ENCODE data around the gene PRKAG2. TPM values are rescaled to one million over a fixed set of nuclear protein-coding genes. Genes with fewer than 3 reads are reported as not detected.
"Not testable (repeated sequence)": the region's sequence is repeated elsewhere in the genome, so short reads cannot be mapped to it uniquely, and the experiment has no call there.

PRKAG2 gene
- total RNA-seq, 1 donor from 2014 or later, result 15.2 TPM

GRCh38 chr7:151834271-151835035 is 42.5 kb downstream of the PRKAG2 start:
- DNase-seq, result no peak

- DNase-seq, result no peak
Observed at GRCh38 chr7:151833691-151834090, 43.2 kb downstream of the PRKAG2 start.

DNA sequence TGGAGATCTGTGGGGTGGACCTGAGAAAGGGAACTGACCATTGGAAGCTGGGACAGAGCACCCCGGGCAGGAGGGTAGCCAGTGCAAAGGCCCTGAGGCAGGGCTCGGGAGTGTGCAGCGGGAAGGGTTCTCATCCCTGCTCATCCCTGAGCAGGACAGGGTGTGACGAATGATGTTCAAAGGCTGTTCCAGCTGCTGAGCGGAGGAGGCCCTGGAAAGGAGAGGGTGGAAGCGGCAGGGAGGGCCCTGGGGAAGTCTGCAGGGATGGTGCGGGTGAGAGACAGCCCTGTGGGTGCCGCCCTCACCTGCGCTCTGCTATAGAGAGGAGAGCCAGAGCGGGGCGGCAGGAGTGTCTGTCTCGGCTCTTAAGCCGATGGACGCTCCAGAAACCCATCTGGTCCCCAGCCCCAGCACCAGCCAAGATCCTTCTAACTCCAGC is 43.7 kb downstream of the PRKAG2 start:
- DNase-seq, result no peak

DNA sequence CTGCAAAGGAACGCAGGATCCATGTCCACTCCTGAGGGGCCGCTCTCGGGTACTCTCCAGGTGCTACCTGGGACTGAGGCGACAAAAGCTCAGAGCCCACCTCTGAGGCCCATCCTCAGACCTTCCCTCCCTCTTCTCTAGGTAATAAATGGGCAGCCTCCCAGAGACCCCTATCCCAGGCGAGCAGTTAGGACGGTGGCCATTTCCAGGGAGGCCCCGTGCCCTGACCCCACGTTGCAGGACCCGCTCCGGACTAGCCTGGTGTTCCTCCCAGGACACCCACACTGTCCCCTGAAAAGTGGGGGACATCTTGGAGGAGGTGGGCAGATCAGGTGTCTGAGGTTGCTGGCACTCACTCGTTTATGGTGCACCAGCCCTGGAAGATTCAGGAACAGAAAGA is 44.3 kb downstream of the PRKAG2 start:
- DNase-seq, result no peak

GRCh38 chr7:151832138-151832537 is 44.8 kb downstream of the PRKAG2 start:
- DNase-seq, result no peak

GRCh38 chr7:151831606-151832005 is 45.3 kb downstream of the PRKAG2 start:
- DNase-seq, result no peak

GRCh38 chr7:151830121-151830830 is 46.6 kb downstream of the PRKAG2 start:
- DNase-seq, result no peak

GRCh38 chr7:151829707-151830106 is 47.2 kb downstream of the PRKAG2 start:
- DNase-seq, result no peak

- no peak for DNase-seq
Observed at GRCh38 chr7:151827620-151828019, 49.3 kb downstream of the PRKAG2 start.

DNA sequence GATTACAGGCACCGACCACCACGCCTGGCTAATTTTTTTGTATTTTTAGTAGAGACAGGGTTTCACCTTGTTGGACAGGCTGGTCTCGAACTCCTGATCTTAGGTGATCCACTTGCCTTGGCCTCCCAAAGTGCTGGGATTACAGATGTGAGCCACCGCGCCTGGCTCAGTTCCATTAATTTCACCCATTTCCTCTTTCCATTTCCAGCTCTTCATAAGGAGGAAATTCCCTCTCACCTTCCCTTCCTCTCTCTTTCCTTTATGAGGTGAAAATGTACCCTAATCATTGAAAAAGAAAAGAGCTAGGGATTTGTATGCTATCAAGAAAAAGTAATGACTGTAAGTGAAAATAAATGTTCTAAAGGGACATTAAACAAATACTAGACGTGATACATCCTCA is 50.6 kb downstream of the PRKAG2 start:
- DNase-seq, result not testable (repeated sequence)

- no peak for DNase-seq
Observed at GRCh38 chr7:151825721-151826120, 51.2 kb downstream of the PRKAG2 start.

GRCh38 chr7:151824373-151824933 is 52.5 kb downstream of the PRKAG2 start:
- DNase-seq, result no peak

GRCh38 chr7:151823566-151824372 is 53.1 kb downstream of the PRKAG2 start:
- DNase-seq, result no peak

GRCh38 chr7:151822541-151823181 is 54.3 kb downstream of the PRKAG2 start:
- DNase-seq, result no peak

- no peak for DNase-seq
Observed at GRCh38 chr7:151821806-151822540, 54.9 kb downstream of the PRKAG2 start.

DNA sequence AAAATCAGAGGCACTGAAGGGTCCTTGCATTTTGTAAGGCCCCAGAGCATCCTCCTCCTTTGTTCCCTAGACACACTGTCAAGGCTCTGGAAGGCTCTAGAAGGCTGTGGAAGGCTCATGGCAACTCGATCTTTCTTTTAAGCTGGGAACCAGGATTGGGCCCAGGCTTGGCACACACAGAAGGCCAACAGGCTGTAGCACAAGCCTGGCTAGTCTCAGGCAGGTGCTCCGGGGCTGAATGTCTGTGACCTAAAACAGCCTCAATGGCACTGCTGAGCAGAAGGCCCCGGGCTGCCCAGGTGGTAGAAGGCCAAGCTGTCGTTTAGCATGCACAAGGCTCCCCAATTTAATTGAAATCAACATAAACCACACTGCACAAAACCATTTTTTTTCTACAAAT is 55.7 kb downstream of the PRKAG2 start:
- no peak for DNase-seq

GRCh38 chr7:151820491-151821105 is 56.3 kb downstream of the PRKAG2 start:
- no peak for DNase-seq

GRCh38 chr7:151819866-151820265 is 57.0 kb downstream of the PRKAG2 start:
- DNase-seq, result no peak

GRCh38 chr7:151818674-151819519 is 58.0 kb downstream of the PRKAG2 start:
- DNase-seq, result no peak
